IPS-15b (cell line): ENCODE measurements around the gene ZSCAN20.
"Not testable (repeated sequence)": the region's sequence is repeated elsewhere in the genome, so short reads cannot be mapped to it uniquely, and the experiment has no call there.

Experiments
- H3K27me3 ChIP-seq: one replicate; pipeline ENCODE4 v1.6.1; 2013; ENCODE audit warnings: low read length; ENCODE audit not compliant: control insufficient read depth, insufficient read depth
- H3K36me3 ChIP-seq: one replicate; pipeline ENCODE4 v1.6.1; 2013; ENCODE audit warnings: low read length; ENCODE audit not compliant: control insufficient read depth, insufficient read depth
- H3K4me1 ChIP-seq: one replicate; pipeline ENCODE4 v1.6.1; 2013; ENCODE audit warnings: mild to moderate bottlenecking, low read length; ENCODE audit not compliant: control insufficient read depth, insufficient read depth
- H3K4me3 ChIP-seq: one replicate; pipeline ENCODE4 v1.5.1; 2013; ENCODE audit warnings: low read depth, low read length
- H3K9ac ChIP-seq: one replicate; pipeline ENCODE4 v1.6.1; 2013; ENCODE audit warnings: low read depth, mild to moderate bottlenecking, low read length
- H3K9me3 ChIP-seq: one replicate; pipeline ENCODE4 v1.6.1; 2013; ENCODE audit warnings: mild to moderate bottlenecking, low read length; ENCODE audit not compliant: control insufficient read depth, insufficient read depth

The ZSCAN20 gene

GRCh38 chr1:33501309-33501708 is 28.9 kb downstream of the ZSCAN20 start:
- H3K9ac ChIP-seq, result no peak overlapping the region
- no peaks in the 10 kb centered on the region for H3K27me3 ChIP-seq
- no peaks in the 10 kb centered on the region for H3K36me3 ChIP-seq
- no peaks in the 10 kb centered on the region for H3K9me3 ChIP-seq
- no peaks in the 10 kb centered on the region for H3K4me1 ChIP-seq
- H3K4me3 ChIP-seq, result no peak overlapping the region

DNA sequence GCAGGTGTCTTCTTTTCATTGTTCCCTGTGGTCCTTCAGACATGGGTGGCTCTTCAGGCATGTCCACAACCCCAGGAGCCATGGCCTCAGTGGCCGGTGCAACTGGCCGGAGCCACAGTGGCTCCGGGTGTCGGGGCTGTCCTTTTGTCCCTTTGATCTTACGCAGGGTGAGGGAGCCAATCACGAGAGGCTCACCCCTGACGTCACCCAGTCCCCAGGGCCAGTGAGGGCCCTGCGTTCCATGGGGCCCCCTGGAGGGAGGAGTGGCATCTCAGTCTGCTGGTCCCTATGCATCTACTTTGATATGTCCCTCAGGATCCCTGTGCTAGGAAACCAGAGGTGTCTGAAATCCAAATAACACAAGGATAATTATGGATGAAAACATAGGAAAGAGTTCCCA is 29.3 kb downstream of the ZSCAN20 start:
- Histone ChIP-seq H3K27me3 (no peaks in the 10 kb centered on the region), H3K4me1 (no peaks in the 10 kb centered on the region), H3K36me3 (no peaks in the 10 kb centered on the region), H3K4me3 (no peak overlapping the region), H3K9ac (no peak overlapping the region), H3K9me3 (no peaks in the 10 kb centered on the region)

- H3K4me1 ChIP-seq, result no peaks in the 10 kb centered on the region
- no peaks in the 10 kb centered on the region for H3K36me3 ChIP-seq
- H3K4me3 ChIP-seq, result no peak overlapping the region
- no peaks in the 10 kb centered on the region for H3K27me3 ChIP-seq
- no peak overlapping the region for H3K9ac ChIP-seq
- H3K9me3 ChIP-seq, result no peaks in the 10 kb centered on the region
These were observed 30.3 kb downstream of the ZSCAN20 start for GRCh38 chr1:33502726-33503125.

- Histone ChIP-seq H3K4me3 (no peak overlapping the region), H3K9me3 (no peaks in the 10 kb centered on the region), H3K27me3 (no peaks in the 10 kb centered on the region)
These were observed 31.1 kb downstream of the ZSCAN20 start for GRCh38 chr1:33503506-33503905.

GRCh38 chr1:33507661-33508060 is 35.2 kb downstream of the ZSCAN20 start:
- Histone ChIP-seq H3K36me3 (no peaks in the 10 kb centered on the region), H3K27me3 (no peaks in the 10 kb centered on the region), H3K9ac (no peak overlapping the region), H3K4me1 (no peaks in the 10 kb centered on the region), H3K4me3 (no peak overlapping the region), H3K9me3 (no peaks in the 10 kb centered on the region)

More at GRCh38 chr1:33503506-33503905, 31.1 kb downstream of the ZSCAN20 start:
- H3K36me3 ChIP-seq, result no peaks in the 10 kb centered on the region
- H3K4me1 ChIP-seq, result no peaks in the 10 kb centered on the region
- no peak overlapping the region for H3K9ac ChIP-seq

GRCh38 chr1:33508151-33508550 is 35.7 kb downstream of the ZSCAN20 start:
- Histone ChIP-seq H3K27me3 (no peaks in the 10 kb centered on the region), H3K9ac (no peak overlapping the region), H3K4me1 (no peaks in the 10 kb centered on the region), H3K4me3 (no peak overlapping the region), H3K9me3 (no peaks in the 10 kb centered on the region), H3K36me3 (no peaks in the 10 kb centered on the region)

GRCh38 chr1:33509276-33509675 is 36.8 kb downstream of the ZSCAN20 start:
- not testable (repeated sequence) for H3K9me3 ChIP-seq, H3K4me1 ChIP-seq, H3K36me3 ChIP-seq, H3K4me3 ChIP-seq, H3K27me3 ChIP-seq, H3K9ac ChIP-seq

- H3K4me1 ChIP-seq, result no peaks in the 10 kb centered on the region
- H3K4me3 ChIP-seq, result no peak overlapping the region
- H3K9ac ChIP-seq, result no peak overlapping the region
- H3K9me3 ChIP-seq, result no peaks in the 10 kb centered on the region
- no peaks in the 10 kb centered on the region for H3K36me3 ChIP-seq
- H3K27me3 ChIP-seq, result no peaks in the 10 kb centered on the region
These were observed 40.0 kb downstream of the ZSCAN20 start for GRCh38 chr1:33512226-33513011.

DNA sequence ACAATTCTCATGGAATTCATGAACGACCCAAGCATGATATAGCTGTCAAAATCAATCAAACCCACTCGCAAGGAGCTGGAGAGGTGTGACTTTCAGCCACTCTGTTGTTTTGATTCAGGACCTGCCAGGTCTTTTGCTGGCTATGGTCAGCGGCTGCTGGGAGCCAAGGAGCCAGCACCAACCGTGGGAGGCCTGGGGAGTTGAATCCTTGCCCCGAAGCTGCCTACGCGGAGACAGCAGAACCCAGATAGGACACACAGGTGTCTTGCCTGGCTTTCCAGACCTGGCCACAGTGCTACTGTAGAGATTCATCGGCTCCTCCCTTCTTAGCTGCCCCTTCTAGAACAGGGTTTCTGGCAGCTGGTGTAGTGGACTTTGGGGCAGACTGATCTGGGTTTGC is 42.7 kb downstream of the ZSCAN20 start:
- no peaks in the 10 kb centered on the region for H3K4me1 ChIP-seq
- H3K9me3 ChIP-seq, result no peaks in the 10 kb centered on the region
- no peak overlapping the region for H3K4me3 ChIP-seq
- no peak overlapping the region for H3K9ac ChIP-seq
- no peaks in the 10 kb centered on the region for H3K27me3 ChIP-seq
- no peaks in the 10 kb centered on the region for H3K36me3 ChIP-seq

GRCh38 chr1:33515607-33516006 is 43.2 kb downstream of the ZSCAN20 start:
- Histone ChIP-seq H3K9me3 (no peaks in the 10 kb centered on the region), H3K4me3 (no peak overlapping the region), H3K36me3 (no peaks in the 10 kb centered on the region), H3K9ac (no peak overlapping the region), H3K27me3 (no peaks in the 10 kb centered on the region), H3K4me1 (no peaks in the 10 kb centered on the region)

GRCh38 chr1:33516428-33516827 is 44.0 kb downstream of the ZSCAN20 start:
- no peaks in the 10 kb centered on the region for H3K36me3 ChIP-seq
- no peaks in the 10 kb centered on the region for H3K4me1 ChIP-seq
- H3K9ac ChIP-seq, result no peak overlapping the region
- H3K9me3 ChIP-seq, result no peaks in the 10 kb centered on the region
- no peak overlapping the region for H3K4me3 ChIP-seq
- no peaks in the 10 kb centered on the region for H3K27me3 ChIP-seq

DNA sequence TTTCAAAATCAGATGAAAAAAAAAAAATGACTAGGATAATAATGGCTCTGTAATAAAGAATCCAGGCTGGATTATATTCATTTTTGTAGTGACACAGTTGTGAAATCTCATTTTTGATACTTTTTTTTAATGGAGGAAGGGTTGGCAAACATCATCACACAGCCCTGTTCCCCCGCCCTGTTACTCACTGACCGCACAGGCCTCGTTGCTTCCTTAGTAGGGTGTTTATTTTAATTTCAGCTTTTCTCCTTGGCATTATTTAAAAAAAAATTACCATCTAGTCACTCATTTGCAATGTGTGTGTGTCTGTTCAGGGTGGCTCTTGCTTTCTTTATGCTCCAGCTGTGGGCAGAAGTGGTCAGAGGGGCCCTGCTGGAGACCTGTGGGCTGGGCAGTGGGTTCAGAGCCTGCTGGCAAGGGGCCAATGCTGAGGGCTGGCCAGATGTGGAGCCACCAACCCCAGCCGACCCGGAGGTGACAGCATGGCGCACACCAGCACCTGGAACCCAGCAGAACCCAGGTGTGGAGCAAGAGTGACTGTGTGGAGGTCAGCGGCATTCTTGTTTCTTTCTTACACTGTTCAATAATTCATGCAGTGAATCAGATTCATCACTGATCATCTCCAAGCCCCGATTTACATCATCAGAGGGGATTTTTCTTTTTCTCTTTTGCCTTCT is 44.6 kb downstream of the ZSCAN20 start:
- Histone ChIP-seq H3K4me1 (no peaks in the 10 kb centered on the region), H3K36me3 (no peaks in the 10 kb centered on the region), H3K27me3 (no peaks in the 10 kb centered on the region), H3K9me3 (no peaks in the 10 kb centered on the region), H3K4me3 (no peak overlapping the region), H3K9ac (no peak overlapping the region)
